ENCODE measurements around the gene POLG. TPM values are rescaled to one million over a fixed set of nuclear protein-coding genes. Genes with fewer than 3 reads are reported as not detected.

The POLG gene
- total RNA-seq, 1 experiment from 2014 or later: 63.1 TPM

- TF ChIP-seq, protein P1, sequence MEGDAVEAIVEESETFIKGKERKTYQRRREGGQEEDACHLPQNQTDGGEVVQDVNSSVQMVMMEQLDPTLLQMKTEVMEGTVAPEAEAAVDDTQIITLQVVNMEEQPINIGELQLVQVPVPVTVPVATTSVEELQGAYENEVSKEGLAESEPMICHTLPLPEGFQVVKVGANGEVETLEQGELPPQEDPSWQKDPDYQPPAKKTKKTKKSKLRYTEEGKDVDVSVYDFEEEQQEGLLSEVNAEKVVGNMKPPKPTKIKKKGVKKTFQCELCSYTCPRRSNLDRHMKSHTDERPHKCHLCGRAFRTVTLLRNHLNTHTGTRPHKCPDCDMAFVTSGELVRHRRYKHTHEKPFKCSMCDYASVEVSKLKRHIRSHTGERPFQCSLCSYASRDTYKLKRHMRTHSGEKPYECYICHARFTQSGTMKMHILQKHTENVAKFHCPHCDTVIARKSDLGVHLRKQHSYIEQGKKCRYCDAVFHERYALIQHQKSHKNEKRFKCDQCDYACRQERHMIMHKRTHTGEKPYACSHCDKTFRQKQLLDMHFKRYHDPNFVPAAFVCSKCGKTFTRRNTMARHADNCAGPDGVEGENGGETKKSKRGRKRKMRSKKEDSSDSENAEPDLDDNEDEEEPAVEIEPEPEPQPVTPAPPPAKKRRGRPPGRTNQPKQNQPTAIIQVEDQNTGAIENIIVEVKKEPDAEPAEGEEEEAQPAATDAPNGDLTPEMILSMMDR (IDR thresholded peaks at IDR 0.05; ENCODE audit: insufficient read depth in 1 of 2, low read depth in 1 of 2, low read length in 1 of 2, severe bottlenecking in 1 of 2, unreplicated experiment in 1 of 2): no peak
- intact Hi-C loops (cut with micrococcal nuclease; ENCODE audit: unreplicated experiment): no loop called here
- Mint-ChIP-seq H3K4me3 (ENCODE audit: unreplicated experiment) (peak overlapping the region; percentile 85), H3K36me3 (ENCODE audit: insufficient read depth, unreplicated experiment) (peaks cover 49% of the 10 kb centered on the region), H3K9me3 (ENCODE audit: unreplicated experiment) (no peaks in the 10 kb centered on the region), H3K27ac (ENCODE audit: unreplicated experiment) (no peak overlapping the region), H3K4me1 (ENCODE audit: low read depth, unreplicated experiment) (peaks cover 23% of the 10 kb centered on the region), H3K27me3 (ENCODE audit: insufficient read depth, unreplicated experiment) (peaks cover 3% of the 10 kb centered on the region)
- Histone ChIP-seq H3K27me3 (replicated peaks; ENCODE audit: control insufficient read depth, insufficient read depth, low read length) (no peaks in the 10 kb centered on the region), H3K4me1 (0 out of 2 replicates have a peak, but pooled peaks cover 3% of the 10 kb centered on the region), H3K4me3 (ENCODE audit: low read depth, low read length) (peak overlapping the region; percentile 96), H3K9me3 (no peaks in the 10 kb centered on the region), H3K36me3 (ENCODE audit: control insufficient read depth, insufficient read depth, low read length) (peaks cover 5% of the 10 kb centered on the region)
- no TSS peak for BruUV-seq (replicated peaks)
- CTCF ChIA-PET: interaction anchor here (1.2 to 1.8 kb wide), 2 partner anchors 96 to 127 kb away, joined by 3 to 9 read pairs; no protein-coding TSS in a partner anchor
- POLR2A ChIA-PET: no interaction called here
- DNase-seq: no peak
Observed at GRCh38 chr15:89333959-89334509, 590 bp downstream of the POLG start.

DNA sequence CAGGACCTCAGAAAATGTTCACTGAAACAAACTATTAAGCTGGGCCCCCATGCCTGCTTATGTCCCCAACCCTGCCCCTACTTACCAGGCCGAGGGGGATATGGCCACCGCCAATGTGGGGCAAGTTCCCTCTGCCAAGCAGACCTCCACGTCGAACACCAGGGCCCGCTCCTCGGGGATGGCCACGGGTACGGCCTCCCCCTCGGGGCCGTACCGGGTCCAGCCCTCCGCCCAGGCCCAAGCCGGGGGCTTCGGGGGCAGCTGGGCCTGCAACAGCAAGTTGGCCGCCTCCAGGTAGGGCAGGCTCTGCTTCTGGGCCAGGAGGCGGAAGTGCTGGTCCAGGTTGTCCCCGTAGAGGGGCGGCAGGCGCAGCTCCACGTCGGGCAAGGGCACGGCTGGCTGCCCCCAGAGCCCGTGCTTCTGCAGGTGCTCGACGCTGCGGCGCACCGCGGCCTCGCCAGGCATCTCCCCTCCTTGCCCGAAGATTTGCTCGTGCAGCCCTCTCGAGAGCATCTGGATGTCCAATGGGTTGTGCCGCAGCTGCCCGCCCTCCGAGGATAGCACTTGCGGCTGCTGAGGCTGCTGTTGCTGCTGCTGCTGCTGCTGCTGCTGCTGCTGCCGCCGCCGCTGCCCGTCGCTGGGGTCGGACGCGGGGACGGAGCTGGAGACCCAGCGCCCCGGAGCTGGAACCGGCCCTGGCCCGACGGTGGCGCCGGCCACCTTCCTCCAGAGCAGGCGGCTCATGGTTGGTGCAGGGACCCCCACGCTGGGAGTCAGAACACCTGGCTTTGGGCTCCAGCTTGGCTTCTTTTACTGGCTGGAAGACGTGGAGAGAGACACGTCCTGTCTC lies 1.4 kb downstream of the POLG start:
- Histone ChIP-seq H3K4me3 (ENCODE audit: low read depth, low read length) (peak overlapping the region; percentile 96), H3K9me3 (no peaks in the 10 kb centered on the region), H3K4me1 (0 out of 2 replicates have a peak, but pooled peaks cover 3% of the 10 kb centered on the region), H3K27me3 (replicated peaks; ENCODE audit: control insufficient read depth, insufficient read depth, low read length) (no peaks in the 10 kb centered on the region), H3K36me3 (ENCODE audit: control insufficient read depth, insufficient read depth, low read length) (peaks cover 7% of the 10 kb centered on the region)
- Mint-ChIP-seq H3K4me1 (ENCODE audit: low read depth, unreplicated experiment) (peaks cover 23% of the 10 kb centered on the region), H3K36me3 (ENCODE audit: insufficient read depth, unreplicated experiment) (peaks cover 57% of the 10 kb centered on the region), H3K27me3 (ENCODE audit: insufficient read depth, unreplicated experiment) (peaks cover 3% of the 10 kb centered on the region), H3K9me3 (ENCODE audit: unreplicated experiment) (no peaks in the 10 kb centered on the region), H3K27ac (ENCODE audit: unreplicated experiment) (peak overlapping the region; percentile 45), H3K4me3 (ENCODE audit: unreplicated experiment) (peak overlapping the region; percentile 85)
- no peak for DNase-seq
- intact Hi-C loops (cut with micrococcal nuclease; ENCODE audit: unreplicated experiment): no loop called here
- TF ChIP-seq, protein P1 (IDR thresholded peaks at IDR 0.05; ENCODE audit: insufficient read depth in 1 of 2, low read depth in 1 of 2, low read length in 1 of 2, severe bottlenecking in 1 of 2, unreplicated experiment in 1 of 2): no peak
- POLR2A ChIA-PET: interaction anchor here (0.5 kb wide), 1 partner anchor 109 kb away, joined by 3 read pairs; no protein-coding TSS in a partner anchor
- CTCF ChIA-PET: interaction anchor here (0.7 kb wide), 1 partner anchor 111 kb away, joined by 5 read pairs; no protein-coding TSS in a partner anchor
- no TSS peak for BruUV-seq (replicated peaks)

DNA sequence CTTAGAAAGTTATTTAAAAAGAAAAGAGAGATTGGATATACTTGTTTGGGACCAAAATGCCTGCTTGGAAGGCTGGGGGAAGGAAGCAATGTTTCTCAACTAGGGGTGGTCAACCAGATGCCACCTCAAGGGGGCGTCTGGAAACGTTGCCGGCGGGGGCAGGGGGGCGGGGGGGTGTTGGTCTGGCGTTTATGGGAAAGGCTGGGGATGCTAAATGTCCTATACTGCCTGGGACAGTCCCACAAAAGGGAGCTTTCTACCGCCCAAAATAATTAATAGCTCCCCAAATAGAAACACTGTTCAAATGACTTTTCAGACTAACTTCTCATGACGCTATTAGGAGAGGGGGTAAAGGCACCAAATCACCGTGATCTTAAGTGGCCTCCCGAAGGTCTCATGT lies 2.2 kb downstream of the POLG start:
- H3K4me1 ChIP-seq: 0 out of 2 replicates have a peak, but pooled peaks cover 3% of the 10 kb centered on the region
- H3K27me3 Mint-ChIP-seq (ENCODE audit: insufficient read depth, unreplicated experiment): peaks cover 3% of the 10 kb centered on the region
- no peak overlapping the region for H3K4me3 ChIP-seq (ENCODE audit: low read depth, low read length)
- no peaks in the 10 kb centered on the region for H3K9me3 ChIP-seq
- H3K36me3 ChIP-seq (ENCODE audit: control insufficient read depth, insufficient read depth, low read length): peaks cover 7% of the 10 kb centered on the region
- POLR2A ChIA-PET: no interaction called here
- peak overlapping the region; percentile 45 for H3K27ac Mint-ChIP-seq (ENCODE audit: unreplicated experiment)
- intact Hi-C loops (cut with micrococcal nuclease; ENCODE audit: unreplicated experiment): no loop called here
- TF ChIP-seq, protein P1 (IDR thresholded peaks at IDR 0.05; ENCODE audit: insufficient read depth in 1 of 2, low read depth in 1 of 2, low read length in 1 of 2, severe bottlenecking in 1 of 2, unreplicated experiment in 1 of 2): peak in 1 of 2 experiments; percentile 41
- H3K9me3 Mint-ChIP-seq (ENCODE audit: unreplicated experiment): no peaks in the 10 kb centered on the region
- H3K4me3 Mint-ChIP-seq (ENCODE audit: unreplicated experiment): no peak overlapping the region
- peak in 1 of 2 experiments; percentile 43 for DNase-seq
- H3K36me3 Mint-ChIP-seq (ENCODE audit: insufficient read depth, unreplicated experiment): peaks cover 65% of the 10 kb centered on the region
- peaks cover 23% of the 10 kb centered on the region for H3K4me1 Mint-ChIP-seq (ENCODE audit: low read depth, unreplicated experiment)
- no TSS peak for BruUV-seq (replicated peaks)
- H3K27me3 ChIP-seq (replicated peaks; ENCODE audit: control insufficient read depth, insufficient read depth, low read length): no peaks in the 10 kb centered on the region
- CTCF ChIA-PET: interaction anchor here (0.7 kb wide), 1 partner anchor 112 kb away, joined by 5 read pairs; no protein-coding TSS in a partner anchor

All from Caco-2 (cell line).